Uterus (tissue), 2 donors: ENCODE measurements around the gene BCCIP.

Experiments
- CTCF ChIP-seq, 4 experiments: fragments of 200-600 bp in 2 of 4; fragments of 450-650 bp in 2 of 4; sonication (generic) in 2 of 4; IDR thresholded peaks; one replicate each; pipeline ENCODE4 v1.5.1; 2016 to 2019; ENCODE audit warnings: antibody characterized with exemption in 4 of 4, mild to moderate bottlenecking in 2 of 4, moderate library complexity in 1 of 4
- POLR2A ChIP-seq, 2 donors: fragments of 450-650 bp; IDR thresholded peaks; one replicate each; pipeline ENCODE4 v1.6.1; 2016; ENCODE audit warnings: antibody characterized with exemption in 2 of 2, mild to moderate bottlenecking in 1 of 2, moderate library complexity in 1 of 2

GRCh38 chr10:125815764-125816163 is 7.6 kb upstream of the BCCIP start:
- no peak for TF ChIP-seq CTCF (IDR thresholded peaks at IDR 0.05)
- TF ChIP-seq POLR2A (IDR thresholded peaks at IDR 0.05), result no peak
